BJ (cell line): ENCODE data around the gene UNC119. TPM values are rescaled to one million over a fixed set of nuclear protein-coding genes. Genes with fewer than 3 reads are reported as not detected.

Experiments used
- CTCF ChIA-PET: fragments of 350-600 bp; formaldehyde crosslinking; extraction: SDS; loops from one replicate; lab custom pipeline; 2021; ENCODE audit warnings: antibody characterized with exemption, inconsistent platforms; lab: Yijun Ruan, JAX
- POLR2A ChIA-PET: fragments of 300-600 bp; sonication (Branson Sonifier 250); formaldehyde crosslinking; extraction: SDS; loops from one replicate; lab custom pipeline; 2021; ENCODE audit warnings: antibody characterized with exemption; lab: Charles Lee
- DNase-seq: peaks from one replicate; pipeline ENCODE4 v3.0.0-alpha.2; 2011; ENCODE audit warnings: low read depth
- H3K27me3 ChIP-seq: 2 replicates; pipeline ENCODE4 v1.6.0; 2011; ENCODE audit warnings: low read length; ENCODE audit not compliant: control insufficient read depth, insufficient read depth
- H3K36me3 ChIP-seq: 2 replicates; pipeline ENCODE4 v1.5.1; 2011; ENCODE audit warnings: low read length; ENCODE audit not compliant: control insufficient read depth, insufficient read depth
- H3K4me3 ChIP-seq: 2 replicates; pipeline ENCODE4 v1.5.1; 2011; ENCODE audit warnings: low read depth, mild to moderate bottlenecking, control low read depth, low read length
- polyA plus RNA-seq: library from polyadenylated mRNA; depleted of rRNA; stranded (reverse); fragments of >200 nt; gene quantifications from 2 replicates; pipeline ENCODE4 v1.2.3, GENCODE V29; 2011
- TF ChIP-seq, protein P1 (sequence below): IDR thresholded peaks from 2 replicates; pipeline ENCODE4 v1.5.1; 2011; ENCODE audit warnings: low read depth, mild to moderate bottlenecking, control low read depth, inconsistent platforms, low read length, moderate library complexity; ENCODE audit not compliant: insufficient read depth

The UNC119 gene
- polyA plus RNA-seq, 1 experiment = 150 TPM

- Histone ChIP-seq H3K4me3 (no peak overlapping the region), H3K36me3 (peaks cover 4% of the 10 kb centered on the region), H3K27me3 (no peaks in the 10 kb centered on the region)
- POLR2A ChIA-PET = no interaction called here
- no peak for DNase-seq
- CTCF ChIA-PET = interaction anchor here (0.6 to 2.2 kb wide), 4 partner anchors 26 to 77 kb away, joined by 3 to 5 read pairs (median 4); no protein-coding TSS in a partner anchor
- TF ChIP-seq, protein P1, sequence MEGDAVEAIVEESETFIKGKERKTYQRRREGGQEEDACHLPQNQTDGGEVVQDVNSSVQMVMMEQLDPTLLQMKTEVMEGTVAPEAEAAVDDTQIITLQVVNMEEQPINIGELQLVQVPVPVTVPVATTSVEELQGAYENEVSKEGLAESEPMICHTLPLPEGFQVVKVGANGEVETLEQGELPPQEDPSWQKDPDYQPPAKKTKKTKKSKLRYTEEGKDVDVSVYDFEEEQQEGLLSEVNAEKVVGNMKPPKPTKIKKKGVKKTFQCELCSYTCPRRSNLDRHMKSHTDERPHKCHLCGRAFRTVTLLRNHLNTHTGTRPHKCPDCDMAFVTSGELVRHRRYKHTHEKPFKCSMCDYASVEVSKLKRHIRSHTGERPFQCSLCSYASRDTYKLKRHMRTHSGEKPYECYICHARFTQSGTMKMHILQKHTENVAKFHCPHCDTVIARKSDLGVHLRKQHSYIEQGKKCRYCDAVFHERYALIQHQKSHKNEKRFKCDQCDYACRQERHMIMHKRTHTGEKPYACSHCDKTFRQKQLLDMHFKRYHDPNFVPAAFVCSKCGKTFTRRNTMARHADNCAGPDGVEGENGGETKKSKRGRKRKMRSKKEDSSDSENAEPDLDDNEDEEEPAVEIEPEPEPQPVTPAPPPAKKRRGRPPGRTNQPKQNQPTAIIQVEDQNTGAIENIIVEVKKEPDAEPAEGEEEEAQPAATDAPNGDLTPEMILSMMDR = no peak
Measured at GRCh38 chr17:28572259-28573039, 20.0 kb upstream of the UNC119 start.

GRCh38 chr17:28571361-28572122 lies 19.1 kb upstream of the UNC119 start, which contains the start of gene PIGS:
PIGS (minus strand) TSS chr17:28571524; CDS start chr17:28571496, 28 bp downstream.
- peaks cover 4% of the 10 kb centered on the region for H3K36me3 ChIP-seq
- peak within 1 kb of the TSS; percentile 90 for H3K4me3 ChIP-seq
- no peaks in the 10 kb centered on the region for H3K27me3 ChIP-seq
- ChIA-PET POLR2A (no interaction called here), CTCF (interaction anchor here (0.6 to 2.3 kb wide), 8 partner anchors 23 to 76 kb away, joined by 3 to 10 read pairs (median 4); no protein-coding TSS in a partner anchor)
- DNase-seq = peak; percentile 62
- TF ChIP-seq, protein P1 = no peak

DNA sequence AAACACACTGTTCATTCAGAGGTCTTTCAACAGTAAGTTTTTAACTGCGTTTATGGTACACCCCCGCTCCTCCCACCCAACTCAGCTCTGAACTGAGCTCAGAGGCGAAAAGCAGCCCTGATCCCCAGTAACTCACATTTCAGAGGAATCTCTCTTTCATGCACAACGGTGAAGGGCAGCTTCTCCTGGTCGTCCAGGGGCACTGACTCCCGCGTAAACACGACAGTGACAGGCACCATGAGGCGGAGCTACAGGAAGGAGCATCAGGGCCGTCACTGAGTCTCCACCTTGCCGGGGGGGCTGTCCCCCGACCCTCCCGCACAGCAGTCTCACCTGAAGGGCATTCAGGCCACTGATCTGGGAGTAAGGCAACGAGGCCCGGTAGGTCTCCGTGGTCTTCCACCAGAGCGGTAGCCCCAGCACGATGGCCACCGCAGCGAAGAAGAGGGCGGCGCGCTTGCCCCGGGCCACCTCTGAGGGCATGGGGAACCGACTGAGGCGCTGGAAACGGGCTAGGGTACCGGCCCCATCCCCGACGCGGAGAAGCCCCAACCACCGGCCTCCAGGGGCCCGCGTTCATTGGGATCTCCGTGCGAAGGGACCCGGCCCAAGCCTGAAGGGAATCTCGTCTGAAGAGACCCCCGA lies 18.4 kb upstream of the UNC119 start:
- POLR2A ChIA-PET = no interaction called here
- Histone ChIP-seq H3K27me3 (no peaks in the 10 kb centered on the region), H3K36me3 (peaks cover 4% of the 10 kb centered on the region), H3K4me3 (peak overlapping the region; percentile 90)
- CTCF ChIA-PET = interaction anchor here (0.6 to 2.3 kb wide), 8 partner anchors 23 to 75 kb away, joined by 3 to 10 read pairs (median 4); no protein-coding TSS in a partner anchor
- no peak for DNase-seq
- TF ChIP-seq, protein P1 = no peak

DNA sequence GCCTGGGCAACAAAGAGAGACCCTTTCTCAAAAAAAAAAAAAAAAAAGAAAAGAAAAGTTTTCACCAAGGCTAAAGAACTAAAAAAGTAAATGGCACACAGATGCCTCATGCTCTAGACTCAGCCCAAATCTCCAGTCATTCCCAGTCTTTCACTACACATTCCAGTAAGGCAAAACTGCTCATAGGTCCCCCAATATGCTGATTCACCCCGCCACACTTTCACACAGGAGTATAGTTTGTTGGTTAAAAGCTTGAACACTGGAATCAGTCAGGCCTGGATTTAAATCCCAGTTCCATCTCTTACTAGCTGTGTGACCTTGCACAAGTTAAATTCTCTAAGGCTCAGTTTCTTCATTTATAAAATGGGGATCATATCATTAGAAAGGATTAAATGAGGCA lies 17.0 kb upstream of the UNC119 start:
- no peak for DNase-seq
- TF ChIP-seq, protein P1 = no peak
- Histone ChIP-seq H3K27me3 (no peaks in the 10 kb centered on the region), H3K36me3 (peaks cover 2% of the 10 kb centered on the region), H3K4me3 (no peak overlapping the region)
- POLR2A ChIA-PET = no interaction called here
- CTCF ChIA-PET = interaction anchor here (2.3 kb wide), 1 partner anchor 21 kb away, joined by 10 read pairs; no protein-coding TSS in a partner anchor
